NCI-H1417 treated with DMSO at 0.1 percent for 48 hours (cell line): ENCODE measurements around the gene PPRC1.

Experiments
- DNase-seq: peaks from one replicate; lab custom pipeline; 2025; lab: John Stamatoyannopoulos, UW

The PPRC1 gene, protein sequence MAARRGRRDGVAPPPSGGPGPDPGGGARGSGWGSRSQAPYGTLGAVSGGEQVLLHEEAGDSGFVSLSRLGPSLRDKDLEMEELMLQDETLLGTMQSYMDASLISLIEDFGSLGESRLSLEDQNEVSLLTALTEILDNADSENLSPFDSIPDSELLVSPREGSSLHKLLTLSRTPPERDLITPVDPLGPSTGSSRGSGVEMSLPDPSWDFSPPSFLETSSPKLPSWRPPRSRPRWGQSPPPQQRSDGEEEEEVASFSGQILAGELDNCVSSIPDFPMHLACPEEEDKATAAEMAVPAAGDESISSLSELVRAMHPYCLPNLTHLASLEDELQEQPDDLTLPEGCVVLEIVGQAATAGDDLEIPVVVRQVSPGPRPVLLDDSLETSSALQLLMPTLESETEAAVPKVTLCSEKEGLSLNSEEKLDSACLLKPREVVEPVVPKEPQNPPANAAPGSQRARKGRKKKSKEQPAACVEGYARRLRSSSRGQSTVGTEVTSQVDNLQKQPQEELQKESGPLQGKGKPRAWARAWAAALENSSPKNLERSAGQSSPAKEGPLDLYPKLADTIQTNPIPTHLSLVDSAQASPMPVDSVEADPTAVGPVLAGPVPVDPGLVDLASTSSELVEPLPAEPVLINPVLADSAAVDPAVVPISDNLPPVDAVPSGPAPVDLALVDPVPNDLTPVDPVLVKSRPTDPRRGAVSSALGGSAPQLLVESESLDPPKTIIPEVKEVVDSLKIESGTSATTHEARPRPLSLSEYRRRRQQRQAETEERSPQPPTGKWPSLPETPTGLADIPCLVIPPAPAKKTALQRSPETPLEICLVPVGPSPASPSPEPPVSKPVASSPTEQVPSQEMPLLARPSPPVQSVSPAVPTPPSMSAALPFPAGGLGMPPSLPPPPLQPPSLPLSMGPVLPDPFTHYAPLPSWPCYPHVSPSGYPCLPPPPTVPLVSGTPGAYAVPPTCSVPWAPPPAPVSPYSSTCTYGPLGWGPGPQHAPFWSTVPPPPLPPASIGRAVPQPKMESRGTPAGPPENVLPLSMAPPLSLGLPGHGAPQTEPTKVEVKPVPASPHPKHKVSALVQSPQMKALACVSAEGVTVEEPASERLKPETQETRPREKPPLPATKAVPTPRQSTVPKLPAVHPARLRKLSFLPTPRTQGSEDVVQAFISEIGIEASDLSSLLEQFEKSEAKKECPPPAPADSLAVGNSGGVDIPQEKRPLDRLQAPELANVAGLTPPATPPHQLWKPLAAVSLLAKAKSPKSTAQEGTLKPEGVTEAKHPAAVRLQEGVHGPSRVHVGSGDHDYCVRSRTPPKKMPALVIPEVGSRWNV (N-terminal part only)

DNA sequence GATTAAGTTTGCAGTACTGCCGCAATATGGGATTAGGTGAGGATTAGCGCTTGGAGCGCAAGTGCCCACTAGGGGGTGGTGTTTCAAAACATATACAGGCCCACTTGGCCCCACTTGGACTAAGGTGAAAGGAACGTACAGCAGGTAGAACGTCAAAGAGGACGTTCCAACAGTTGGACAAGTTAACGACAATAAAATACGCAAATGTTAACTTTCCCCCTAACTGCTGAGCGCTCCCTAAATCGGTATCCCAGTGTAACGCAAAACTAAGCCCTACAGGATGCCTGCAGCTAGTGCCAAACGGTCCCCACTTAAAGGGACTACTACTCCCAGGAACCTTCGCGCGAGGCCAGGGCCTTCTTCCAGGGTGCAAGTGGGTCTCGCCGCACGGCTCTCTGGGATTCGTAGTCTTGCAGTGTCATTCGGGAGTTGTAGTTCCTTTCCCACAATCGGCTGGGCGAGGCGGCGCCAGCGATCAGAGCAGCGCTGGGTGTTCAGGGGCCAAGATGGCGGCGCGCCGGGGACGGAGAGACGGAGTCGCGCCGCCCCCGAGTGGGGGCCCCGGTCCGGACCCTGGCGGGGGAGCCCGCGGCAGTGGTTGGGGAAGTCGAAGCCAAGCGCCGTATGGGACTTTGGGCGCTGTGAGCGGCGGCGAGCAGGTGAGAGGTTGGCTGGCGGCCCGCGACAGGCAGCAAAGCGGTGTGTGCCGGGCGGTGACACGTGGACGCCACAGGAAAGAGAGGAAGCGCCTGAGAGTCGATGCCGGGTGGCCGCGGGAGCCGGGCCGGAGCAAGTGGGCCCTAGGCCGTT lies at the start of gene PPRC1:
Gene PPRC1, plus strand, starts transcription at position 478 of the 810 bp plus-strand sequence. Its CDS starts 29 bp downstream, at position 507.
- DNase-seq: peak; percentile 87

DNA sequence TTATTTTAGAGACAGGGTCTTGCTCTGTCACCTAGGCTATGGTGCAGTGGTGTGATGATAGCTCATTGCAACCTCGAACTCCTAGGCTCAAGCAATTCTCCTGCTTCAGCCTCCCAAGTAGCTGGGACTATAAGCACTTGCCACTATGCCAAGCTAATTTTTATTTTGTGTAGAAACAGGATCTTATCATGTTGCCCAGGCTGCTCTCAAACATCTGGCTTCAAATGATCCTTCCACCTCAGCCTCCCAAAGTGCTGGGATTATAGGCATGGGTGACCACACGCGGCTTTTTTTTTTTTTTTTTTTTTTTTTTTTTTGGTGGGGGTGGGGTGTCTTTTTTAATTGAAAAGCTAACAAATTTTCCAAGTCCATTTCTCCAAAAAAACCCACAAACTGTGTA lies 49.3 kb upstream of the PPRC1 start:
- DNase-seq: no peak

DNA sequence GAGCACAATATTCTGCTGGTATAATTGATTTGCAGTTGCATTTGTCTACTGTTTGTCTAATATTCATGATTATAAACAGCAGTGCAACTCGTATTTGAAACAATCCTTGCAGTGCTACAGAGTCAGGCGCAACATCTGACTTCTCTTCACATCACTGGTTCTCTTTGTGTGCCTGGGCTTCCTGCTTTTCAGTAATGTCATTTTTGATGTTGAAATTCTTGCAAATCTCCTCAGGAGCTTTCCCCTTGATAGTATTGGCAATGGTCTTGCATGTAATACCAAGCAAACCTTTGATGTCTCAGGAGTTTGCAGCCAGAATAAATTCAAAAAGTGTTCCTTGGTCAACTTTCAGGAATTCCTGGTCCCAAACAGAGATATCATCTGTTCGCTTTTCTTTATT lies 47.5 kb upstream of the PPRC1 start:
- no peak for DNase-seq

DNA sequence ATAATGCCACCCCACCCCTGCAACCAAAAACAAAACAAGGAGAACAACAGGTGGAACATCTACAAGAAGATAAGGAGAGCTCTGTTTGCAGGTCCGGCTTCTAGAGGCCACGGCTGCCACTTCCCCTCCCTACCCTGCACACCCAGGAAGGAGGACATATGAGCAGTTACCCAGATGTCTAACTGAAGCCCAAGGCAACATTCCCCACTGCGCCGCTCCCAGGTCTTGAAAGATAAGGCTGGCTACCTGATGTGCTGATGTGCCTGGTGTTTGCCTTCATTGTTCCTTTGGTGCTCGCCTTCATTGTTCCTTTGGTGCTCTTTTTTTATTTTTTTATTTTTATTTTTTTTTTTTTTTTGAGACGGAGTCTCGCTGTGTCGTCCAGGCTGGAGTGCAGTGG lies 46.6 kb upstream of the PPRC1 start:
- DNase-seq: no peak

DNA sequence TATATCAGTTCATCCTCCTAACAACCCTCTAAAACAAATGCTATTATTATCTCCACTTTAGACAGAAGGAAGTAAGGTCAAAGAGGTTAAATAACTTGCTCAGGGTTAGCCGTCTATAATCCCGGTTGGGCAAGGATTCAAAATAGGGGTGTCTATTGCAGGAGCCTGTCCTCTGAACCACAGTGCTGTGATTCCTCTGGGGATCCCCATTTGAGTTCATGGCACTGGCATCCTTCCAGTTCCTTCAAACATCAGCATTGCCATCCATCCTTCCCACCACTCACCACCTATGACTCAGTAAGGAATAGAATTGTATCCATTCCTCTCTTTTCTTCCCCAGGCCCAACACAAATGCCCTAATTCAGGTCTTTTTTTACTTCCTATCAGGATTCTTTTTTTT lies 42.1 kb upstream of the PPRC1 start:
- no peak for DNase-seq

DNA sequence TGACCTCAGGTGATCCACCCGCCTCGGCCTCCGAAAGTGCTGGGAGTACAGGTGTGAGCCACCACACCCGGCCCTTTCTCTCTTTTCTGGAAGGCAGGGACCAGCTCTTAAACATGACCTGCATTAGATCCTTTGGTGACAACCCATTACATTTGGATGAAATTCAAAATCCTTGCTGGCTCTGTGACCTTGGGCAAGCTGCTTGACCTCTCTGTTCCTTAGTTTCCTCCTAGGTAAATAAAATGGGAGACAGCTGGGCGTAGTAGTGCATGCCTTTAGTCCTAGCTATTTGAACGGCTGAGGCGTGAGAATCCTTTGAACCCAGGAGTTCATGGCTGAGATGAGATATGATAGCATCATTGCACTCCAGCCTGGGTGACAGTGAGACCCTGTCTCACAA lies 36.4 kb upstream of the PPRC1 start:
- DNase-seq: no peak

DNA sequence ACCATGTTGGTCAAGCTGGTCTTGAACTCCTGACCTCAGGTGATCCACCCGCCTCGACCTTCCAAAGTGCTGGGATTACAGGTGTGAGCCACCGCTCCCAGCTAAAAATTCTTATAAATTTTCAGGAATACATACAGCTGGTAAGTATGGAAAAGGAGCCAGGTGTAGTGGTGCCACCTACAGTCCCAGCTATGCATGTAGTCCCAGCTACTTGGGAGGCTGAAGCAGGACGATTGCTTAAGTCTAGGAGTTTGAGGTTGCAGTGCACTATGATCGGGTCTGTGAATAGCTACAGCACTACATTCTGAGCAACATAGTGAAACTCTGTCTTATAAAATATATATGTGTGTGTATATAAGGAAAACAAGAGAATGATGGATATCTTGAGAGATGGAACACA lies 31.7 kb upstream of the PPRC1 start:
- DNase-seq: no peak

DNA sequence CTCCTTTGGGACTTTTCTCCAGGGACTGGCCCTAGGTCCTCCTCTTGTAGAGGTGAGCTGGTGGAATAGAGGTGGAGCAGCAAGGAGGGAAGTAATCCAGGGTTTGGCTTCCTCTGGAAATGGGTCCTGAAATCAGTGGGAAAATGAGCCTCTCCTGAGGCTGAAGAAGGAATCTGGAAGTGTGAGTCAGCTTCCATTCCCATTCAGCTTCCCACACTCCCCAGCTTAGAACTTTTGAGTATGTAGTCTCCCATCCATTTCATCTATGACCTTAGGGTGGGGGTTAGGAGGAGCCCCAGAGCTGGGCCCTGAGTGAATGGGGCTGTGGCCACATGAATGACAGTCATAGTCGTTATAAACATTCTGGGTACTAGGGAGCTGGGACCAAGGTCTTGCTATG lies 30.4 kb upstream of the PPRC1 start:
- no peak for DNase-seq

DNA sequence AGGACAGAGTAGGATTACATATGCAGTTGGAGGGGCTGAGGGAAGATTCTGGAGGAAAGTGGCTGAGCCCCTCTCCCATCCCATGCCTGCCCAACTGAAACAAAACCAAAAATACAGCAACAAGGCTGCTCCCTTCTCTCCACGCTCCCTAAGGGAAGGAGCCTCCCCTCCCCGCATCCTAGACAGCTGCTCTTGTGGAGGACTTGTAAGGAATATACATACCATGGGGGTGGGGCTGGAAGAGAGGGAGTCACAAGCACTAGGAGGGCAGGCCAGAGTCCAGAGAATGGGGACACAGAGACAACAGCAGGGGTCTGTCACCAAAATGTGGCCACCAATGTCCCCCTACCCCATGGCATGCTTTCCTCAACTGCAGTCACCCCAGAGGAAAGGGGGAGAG lies 25.8 kb upstream of the PPRC1 start:
- no peak for DNase-seq

DNA sequence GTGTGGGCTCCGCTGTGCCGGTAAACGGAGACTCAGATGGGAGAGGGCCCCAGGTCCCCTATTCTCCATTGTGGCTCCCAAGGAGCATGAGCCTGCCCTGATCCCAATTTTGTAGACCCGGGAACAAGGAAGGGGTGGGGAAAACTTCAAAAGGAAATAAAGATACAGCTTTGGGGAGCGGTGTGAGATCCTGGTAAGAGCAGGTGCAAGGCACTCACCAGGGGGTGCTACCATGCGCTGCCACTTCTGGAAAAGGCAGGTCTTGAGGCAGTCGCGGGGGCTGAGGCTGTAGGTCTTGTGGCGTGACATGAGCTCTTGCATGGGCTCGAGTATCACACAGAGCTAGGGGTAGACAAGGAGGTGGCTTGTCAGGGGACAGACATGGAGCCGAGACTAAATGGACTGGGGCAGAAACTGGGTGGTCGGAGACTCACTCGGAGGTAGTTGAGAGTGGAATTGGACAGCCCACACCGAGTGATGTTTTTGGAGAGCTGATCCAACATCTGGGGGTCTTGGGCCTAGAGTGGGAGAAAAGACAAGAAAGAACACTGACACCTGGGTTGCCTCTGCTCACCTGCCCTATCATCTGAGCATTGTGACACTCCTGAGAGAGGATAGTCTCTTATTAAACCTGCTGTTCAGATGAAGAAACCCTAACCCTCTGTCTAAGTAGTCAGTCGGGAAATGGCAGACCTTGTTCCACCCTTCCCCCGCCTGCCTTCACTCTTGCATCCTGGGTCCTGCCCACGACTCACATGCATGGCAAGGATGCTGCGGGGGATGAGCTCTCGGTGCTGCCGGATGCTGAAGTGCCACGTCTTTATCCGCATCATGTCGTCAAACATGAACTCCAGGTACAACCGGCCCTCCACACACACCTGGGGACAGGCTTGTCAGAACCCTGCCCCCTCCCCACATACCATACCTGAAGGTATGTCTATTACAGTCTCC lies 23.4 kb upstream of the PPRC1 start:
- no peak for DNase-seq

DNA sequence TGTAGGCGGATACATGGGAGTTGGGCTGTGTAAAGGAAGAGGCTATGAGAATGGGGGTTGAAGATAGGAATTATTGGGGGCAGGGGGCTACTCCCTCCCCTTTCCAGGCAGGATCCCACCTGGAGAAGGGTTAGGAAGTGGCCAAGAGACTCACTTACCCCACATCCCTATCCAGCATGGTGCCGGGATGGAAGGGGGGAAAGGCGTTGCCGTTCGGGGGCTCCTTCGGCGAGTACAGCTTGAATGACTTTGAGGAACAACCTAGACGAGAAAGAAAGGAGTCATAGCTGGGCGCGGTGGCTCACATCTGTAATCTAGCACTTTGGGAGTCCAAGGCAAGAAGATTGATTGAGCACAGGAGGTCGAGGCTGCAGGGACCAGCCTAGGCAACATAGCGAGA lies 21.6 kb upstream of the PPRC1 start:
- DNase-seq: no peak

DNA sequence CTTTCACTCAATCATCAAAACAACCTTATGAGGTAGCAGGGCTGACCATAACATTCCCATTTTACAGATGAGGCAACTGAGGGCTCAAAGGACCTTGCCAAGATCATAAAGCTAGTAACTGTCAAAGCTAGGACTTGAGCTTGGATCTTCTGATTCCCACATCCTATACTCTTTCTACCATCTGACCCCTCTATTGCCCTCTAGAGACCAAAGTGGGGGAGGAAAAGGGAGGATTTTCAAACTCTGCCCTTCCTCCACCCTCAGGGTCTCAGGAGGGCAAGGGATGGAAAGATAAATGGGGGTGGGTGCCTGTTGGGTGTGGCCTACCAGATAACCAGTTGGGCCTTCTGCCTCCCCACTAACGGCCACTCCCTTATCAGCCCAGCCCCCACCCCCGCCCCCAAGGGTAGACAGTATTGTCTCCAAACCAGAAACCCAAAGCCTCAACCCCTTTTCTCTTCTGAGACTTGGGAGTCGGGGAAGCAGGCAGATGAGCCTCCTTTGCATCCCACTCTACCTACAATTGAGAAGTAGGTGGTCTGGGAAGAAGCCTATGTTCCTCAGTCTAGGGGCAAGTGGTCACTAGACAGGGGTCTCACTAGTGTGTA lies 20.5 kb upstream of the PPRC1 start:
- DNase-seq: no peak

DNA sequence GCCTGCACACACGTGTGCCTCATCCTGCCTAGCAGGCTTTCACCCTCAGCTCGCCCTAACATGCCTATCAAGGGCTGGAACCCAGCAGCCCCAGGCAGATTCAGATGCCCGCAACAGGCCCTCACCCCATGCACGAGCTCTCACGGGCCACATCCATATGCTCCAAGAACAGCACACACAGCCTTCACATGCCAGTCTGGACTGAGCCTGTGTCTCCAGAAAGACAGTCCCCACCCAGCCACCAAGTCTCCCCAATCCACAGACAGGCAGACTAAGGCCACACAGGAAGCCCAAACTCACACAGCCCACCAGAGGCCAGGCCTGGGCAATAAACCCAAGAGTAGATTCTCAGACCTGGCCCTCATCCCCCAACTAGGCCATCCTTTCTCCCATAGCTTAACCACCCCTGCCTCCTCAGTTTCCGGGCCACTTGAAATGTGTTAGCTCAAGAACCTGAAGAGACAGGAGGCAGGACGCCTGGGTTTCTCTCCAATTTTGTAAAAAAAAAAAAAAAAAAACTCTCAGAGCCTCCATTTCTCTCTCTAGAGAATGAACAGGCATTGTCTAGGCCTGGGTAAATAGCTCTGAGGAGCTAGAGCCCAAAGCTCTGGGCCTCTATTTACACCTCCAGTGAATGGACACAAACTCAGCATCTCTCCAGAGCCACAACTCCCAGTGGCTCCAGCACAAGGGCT lies 19.4 kb upstream of the PPRC1 start:
- no peak for DNase-seq

DNA sequence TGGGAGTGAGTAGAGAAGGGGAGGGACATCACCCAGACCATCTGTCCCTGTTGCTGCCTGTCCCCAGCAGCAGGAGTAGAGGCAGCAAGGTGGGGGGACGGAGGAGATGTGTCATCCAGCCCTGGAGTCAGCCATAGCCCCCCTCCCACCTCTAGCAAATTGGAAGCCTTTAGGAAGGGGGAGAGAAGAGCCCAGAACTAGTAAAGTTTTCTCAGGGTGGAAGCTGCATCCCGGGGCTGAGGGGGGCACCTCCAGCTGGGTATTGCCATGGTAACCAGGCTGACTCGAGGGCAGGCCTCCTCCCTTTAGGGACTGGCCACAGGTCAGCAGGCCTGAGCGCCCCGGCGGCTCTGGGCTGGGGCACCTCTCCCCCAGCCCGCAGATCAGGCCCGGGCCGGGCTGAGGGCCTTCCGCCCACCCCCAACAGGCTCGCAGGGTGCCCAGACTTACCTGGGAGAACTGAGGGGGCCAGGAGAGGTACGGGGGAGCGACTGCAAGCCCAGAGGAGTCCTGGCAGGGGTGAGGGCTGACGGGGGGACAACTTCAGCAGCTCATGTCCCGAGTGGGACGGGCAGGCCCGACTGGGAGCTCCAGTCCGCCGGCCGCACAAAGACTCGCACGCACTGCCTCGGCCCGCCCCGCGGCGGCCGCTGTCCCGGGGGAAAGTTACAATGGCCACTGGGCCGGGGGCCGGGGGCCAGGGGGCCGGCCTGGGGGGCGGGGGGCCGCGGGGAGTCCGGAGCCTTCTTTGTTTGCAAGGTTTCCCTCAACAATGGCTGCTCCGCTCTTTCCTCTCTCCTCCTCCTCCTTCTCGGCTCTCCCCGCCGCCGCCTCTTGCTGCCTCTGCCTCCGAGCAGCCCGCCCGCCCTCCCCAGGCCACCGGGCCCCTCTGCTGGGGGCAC lies 18.6 kb upstream of the PPRC1 start:
- DNase-seq: no peak

DNA sequence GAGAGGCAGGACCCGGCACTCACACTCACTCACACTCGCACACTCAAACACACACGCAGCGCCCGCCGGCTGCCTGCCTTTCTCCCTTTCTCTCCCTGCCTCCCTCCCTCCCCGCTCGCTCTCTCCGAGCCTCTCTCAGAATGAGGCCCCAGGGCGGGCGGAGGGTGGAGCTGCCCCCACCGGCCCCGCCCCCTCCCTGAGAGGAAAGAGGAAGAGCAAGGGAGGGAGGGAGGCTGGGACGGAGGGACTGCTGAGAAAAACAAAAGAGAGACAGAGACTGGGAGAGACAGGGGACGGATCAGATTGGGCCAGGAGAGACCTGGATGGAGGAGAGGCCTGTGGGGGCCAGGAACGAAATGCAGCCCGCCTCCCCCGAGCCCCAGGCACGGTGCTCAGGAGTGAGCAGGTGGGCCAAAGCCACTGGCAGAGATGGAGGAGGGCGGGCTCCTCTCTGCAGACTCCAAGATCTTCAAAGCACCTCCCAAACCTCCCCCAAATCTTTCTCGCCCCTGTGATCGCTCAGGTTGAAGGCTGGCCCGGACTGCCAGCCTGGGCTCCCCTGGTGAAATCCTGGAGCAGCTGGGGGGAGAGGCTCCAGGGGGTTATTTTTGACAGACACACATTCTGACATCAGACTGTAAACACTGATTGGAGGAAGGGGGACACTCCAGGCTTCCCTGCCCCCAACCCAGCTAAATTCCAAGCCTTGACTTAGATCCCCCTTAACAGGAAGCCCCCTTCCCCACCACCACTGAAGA lies 17.8 kb upstream of the PPRC1 start:
- no peak for DNase-seq

DNA sequence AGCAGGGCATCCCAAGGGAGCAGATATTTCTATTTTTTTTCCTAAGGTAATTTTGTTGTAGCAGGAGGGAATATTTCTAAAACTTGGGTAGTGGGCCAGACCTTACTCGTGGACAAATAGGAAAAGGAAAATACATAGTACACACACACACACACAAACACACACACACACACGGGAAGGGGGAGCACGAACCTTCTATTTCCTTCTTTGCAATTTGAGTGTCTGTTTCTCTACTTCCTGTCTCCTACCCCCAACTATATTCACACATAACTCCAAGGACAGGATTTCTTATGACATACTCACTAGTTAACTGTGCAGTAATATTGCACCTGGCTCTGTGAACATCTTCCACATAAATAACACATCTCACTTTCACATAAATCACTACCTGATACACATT lies 17.1 kb upstream of the PPRC1 start:
- DNase-seq: no peak

DNA sequence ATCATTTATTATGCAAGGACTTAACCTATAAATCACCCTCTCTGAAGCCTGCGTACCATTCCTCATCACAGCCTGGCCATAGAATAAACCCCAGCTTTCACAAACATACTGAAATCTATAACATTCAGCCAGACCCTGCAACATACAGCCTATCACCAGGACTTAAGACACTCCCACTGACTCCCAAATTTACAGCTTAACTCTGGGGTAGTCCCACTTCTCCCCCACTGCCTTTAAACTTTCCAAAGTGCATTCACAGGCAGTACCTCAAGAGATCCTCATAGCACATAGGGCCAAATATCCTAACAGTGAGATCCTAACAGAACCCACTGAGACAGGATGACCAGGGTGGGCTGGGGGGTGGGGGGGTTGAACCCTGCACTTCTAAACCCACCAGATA lies 16.2 kb upstream of the PPRC1 start:
- DNase-seq: no peak
